Measurements from ENCODE around the gene ZBTB46.

ZBTB46 gene

DNA sequence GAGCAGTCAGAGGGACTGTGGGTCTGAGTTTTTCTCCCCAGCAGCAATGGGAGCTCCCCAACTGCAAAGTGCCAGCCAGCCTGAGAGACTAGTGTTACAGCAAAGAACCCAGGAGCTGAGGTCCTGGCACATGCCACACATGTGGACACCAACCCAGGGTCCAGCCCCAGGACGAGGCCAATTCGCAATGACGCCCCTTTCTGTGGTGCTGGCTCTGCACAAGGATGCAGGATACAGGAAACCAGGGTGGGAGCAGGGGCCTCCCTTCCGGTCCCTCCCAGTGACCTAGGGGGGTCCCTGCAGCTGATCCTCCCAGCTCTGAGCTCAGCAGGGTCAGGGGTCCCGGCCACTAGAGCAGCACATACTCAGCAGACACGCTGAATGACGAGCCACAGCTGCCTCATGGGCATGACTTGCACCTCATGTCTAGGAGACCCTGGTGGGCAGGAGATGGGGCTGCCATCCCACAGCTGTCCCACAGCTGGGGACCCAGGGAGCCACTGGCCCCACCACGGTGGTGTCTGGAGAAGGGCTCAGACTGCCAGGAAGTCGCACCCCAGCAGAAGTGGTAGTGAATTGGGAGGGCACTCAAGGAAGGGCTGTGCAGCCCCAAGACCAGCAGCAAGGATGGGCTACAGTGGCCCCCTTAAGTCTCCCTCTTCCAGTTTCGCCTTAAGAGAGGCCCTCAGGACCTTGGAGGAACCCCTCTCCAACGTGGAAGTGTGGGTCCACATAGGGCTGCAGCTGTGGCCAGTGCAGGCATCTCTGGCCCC lies 126.9 kb downstream of the ZBTB46 start:
- DNase-seq (ENCODE audit: low read depth): no peak

DNA sequence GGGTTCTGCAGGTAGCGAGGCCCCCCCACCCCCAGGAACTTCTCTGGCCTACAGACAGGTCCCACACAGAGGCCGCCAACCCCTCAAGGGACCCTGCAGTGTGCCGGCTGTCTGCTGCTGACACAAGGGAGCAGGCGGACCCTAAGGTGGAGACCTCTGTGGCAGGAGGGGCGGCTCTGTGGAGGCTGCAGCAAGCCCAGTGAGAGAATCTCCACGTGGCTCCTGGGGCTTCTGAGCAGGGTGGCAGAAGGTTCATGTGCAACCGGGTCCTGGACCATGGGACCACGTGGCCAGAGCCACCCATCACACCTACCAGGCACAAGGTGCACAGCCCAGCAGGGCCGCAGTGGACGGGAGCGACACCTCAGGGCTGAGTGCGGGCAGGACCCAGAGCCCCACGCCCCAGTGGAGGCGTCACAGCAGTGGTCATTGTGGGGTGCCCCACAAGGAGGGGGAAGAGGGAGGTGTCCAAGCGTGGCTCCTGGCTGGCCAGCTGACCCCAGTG lies 127.5 kb downstream of the ZBTB46 start:
- no peak for DNase-seq (ENCODE audit: low read depth)

DNA sequence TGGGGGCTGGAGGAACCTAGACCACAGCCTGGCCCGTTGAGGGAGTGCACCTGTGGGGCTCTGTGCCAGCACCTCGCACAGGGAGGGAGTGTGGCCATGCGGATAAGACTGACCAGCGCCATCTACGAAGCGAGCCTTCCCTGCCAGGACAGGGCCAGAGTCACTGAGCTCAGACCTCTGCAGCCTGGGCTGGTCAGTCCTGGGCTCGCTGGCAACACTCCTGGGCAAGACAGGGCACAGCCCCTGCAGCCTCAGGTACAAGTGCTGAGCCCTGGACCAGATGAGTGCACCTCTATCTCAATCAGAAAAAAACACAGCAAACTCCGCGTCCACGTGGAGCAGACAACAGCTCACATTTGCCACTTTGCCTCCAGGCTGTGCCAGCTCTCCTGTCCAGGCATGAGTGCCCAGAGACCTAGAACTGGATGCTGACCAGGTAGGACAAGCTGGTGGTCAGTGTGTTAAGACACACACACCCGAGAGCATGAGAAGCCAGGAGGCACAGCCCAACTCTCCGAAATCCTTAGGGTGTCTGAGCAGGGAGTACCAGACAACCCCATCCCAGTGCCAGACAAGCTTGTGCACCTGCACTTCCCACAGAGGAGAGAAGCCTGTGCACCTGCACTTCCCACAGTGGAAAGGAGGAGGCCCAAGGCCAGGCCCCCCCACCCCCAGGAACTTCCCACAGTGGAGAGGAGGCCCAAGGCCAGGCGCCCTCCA lies 128.2 kb downstream of the ZBTB46 start:
- DNase-seq (ENCODE audit: low read depth): no peak

DNA sequence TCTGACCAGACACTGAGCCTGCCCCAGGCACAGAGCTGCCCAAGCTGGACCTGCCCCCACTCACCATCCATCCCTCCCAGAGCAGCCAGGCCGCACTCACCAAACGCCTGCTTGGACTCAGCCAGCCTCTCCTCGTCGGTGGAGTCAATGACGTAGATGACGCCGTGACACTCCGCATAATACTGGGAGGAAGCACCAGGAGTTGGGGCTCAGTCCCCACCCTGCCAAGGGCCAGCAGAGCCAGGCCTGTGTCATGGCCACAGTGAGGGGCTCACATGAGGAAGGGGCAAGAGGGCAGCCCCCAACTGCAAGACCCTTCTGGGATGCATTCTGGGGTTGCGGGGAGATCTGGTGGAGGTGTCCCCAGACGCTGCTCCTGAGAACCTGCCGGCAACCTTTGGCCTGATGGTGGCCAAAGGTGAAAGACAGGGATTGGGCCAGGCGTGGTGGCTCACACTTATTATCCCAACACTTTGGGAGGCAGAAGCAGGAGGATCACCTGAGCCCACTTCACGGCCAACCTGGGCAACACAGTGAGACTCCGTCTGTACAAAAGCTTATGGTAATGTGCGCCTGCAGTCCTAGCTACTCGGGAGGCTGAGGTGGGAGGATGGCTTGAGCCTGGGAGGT lies 128.9 kb downstream of the ZBTB46 start:
- no peak for DNase-seq (ENCODE audit: low read depth)

DNA sequence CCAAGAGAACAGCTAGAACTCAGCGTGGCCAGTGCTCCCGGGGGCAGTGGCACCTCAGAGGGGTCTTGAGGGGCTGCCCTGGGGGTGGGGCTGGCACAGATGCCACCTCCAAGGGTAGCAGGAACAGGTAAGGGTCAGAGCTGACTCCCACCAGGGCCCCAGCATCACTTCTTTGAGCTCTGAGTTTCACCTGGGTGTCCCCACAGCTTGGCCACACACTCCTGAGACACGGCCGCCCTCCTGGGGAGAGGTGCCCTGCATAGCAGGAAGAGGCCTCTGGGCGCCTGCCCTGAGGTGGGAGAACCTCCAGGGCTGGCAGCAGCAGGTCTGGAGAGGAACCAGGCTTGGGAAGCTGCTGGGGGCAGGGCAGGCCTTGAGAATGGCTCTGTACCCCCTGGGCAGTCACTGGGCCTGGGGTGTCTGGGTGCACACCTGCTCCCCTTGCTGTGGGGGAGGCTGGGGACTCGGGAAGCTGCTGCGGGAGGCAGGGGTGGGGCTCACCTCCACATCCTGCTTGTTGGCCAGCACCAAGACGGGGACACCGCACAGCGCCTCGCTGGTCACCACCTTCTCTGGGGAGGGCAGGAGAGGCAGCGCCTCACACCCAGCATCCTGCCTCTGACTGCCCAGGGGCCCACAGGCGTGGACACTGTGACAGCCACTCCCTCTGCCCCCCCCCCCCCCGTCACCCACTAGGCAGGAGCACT lies 129.6 kb downstream of the ZBTB46 start:
- DNase-seq (ENCODE audit: low read depth): no peak

DNA sequence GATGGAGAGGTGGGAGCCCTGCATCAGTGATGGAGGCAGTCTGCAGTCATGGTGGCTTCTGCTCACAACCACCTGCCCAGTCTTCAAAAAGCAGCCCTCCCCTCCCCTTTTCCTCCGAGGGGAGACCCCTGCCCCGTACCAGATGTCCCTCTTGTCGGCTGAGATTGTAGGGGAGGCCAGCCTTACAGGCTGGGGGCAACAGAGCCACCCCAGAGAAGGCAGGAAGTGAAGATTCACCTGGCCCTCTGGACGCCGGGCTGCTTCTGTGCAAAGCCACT lies 130.1 kb downstream of the ZBTB46 start:
- no peak for DNase-seq (ENCODE audit: low read depth)

DNA sequence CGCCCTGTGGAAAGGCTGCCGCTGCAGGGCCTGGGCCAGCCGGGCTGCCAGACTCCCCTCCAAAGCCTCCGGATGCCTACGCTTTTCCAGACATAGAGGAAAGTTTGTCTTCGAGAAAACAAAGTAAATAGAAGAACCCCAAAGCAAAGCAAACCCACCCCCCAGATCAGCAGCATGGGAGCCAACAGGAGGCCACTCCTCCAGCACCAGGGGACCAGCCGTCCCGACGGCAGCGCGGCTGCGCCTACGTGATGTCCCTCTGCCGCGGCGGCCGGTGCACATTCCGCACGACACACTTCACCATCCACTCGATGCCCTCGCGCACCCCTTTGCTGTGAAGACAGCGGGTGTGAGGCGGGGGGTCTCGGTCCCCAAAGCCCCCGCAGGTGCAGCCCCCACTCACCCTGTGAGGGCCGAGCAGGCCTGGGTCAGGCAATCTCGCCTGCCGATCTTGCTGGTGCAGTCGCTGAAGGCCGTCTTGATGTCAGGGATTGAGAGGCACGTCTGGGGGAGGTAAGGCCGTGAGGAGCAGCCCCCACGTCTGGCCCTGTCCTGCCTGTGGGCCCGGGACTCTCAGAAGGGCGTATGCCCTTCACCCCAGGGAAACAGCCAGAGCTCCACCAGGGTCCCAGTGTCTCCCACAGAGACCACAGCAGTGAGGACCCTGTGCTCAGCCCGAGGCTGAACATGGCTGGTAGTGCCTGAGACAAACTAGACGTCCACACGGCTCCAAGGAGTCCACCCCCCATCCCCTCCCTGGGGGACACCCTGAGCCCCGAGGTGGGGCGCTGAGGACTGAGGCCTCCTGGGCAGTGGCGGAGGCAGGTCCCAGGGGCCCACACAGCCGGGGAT lies 130.6 kb downstream of the ZBTB46 start:
- DNase-seq (ENCODE audit: low read depth): no peak

DNA sequence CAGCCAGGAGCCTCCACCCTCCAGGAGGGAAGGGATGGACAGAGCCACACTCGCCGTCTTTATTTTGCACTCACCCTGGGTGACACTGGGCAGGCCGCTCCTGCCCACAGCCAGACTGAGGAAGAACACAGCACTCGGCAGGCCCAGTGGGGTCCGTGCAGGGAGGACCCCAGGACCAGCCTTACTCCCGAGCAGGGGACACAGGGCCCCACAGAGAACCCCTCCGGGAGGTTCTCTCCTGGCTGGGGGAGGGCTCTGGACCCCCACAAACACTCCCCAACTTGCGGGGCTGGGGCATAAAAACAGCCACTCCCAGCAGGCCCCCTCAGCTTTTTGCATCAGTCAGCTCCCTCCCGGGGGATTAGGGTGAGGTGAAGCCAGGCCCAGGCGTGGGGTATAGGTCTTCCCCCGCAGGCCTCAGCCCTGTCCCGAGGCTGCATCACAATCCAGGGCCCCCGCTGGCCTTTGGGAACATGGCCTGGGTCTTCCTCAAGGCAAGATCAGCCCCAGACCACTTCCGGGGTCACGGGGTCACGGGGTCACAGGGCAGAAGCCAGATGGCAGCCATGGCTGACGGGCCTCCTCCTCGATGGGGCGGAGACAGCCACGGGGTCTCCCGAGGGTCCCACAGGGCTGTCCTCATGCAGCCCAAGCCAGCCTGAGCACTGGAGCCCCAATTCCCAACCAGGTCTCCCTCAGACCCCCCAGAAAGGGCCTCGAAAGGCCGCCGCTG lies 131.4 kb downstream of the ZBTB46 start:
- no peak for DNase-seq (ENCODE audit: low read depth)

DNA sequence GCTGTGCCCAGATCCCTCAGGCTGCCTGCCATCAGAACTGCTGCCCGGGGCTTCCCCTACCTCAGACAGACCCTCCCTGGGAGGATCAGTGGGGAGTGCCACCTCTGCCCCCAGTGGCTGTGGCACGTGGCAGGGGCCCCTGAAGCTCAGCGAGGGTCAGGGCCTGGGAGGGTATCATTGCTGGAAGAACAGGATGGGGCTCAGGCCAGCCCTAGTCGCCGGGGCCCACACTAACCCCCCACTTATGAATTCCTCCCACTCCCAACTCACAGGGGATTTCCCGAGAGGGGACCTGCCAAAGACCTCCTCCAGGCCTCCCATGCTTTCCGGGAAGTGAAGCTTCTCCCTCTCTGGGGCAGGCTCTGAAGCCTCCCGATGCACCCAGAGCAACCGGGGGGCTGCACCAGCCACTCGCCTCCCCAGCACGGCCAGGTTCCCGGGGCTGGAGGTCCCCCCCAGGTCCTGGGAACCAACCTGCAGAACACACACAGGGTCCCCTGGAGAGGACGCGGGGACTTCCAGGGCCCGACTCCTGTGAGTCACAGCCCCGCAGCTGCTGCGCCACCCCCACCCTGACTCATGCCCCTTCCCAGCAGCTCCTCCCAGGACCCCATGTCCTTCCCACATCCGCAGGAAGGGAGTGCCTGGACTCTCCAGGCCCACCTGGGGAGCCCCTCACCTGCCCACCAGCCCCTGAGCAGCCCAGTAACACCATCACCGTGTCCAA lies 132.2 kb downstream of the ZBTB46 start:
- no peak for DNase-seq (ENCODE audit: low read depth)

DNA sequence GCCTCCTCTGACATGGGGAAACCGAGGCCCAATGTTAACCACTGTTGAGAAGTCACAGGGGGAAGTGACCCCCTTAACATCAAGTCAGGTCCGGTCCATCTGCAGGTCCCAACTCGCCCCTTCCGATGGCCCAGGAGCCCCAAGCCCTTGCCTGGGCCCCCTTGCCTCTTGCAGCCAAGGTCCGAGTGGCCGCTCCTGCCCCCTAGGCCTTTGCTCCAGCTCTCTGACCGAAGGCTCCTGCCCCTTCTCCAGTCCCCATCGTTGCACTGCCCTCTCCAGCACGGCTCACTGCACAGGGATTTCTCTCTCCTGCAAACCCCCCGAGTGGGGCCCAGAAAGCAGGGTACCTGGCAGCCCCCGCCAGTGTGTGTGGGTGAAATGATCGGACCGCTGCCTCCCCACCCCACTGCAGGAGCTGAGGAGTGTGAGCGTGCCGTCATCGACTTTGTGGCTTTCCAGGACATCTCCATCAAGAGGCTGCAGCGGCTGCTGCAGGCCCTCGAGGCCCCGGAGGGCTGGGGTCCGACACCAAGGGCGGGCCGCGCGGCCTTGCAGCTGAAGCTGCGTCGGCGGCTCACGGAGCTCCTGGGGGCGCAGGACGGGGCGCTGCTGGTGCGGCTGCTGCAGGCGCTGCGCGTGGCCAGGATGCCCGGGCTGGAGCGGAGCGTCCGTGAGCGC lies 133.1 kb downstream of the ZBTB46 start:
- no peak for DNase-seq (ENCODE audit: low read depth)

DNA sequence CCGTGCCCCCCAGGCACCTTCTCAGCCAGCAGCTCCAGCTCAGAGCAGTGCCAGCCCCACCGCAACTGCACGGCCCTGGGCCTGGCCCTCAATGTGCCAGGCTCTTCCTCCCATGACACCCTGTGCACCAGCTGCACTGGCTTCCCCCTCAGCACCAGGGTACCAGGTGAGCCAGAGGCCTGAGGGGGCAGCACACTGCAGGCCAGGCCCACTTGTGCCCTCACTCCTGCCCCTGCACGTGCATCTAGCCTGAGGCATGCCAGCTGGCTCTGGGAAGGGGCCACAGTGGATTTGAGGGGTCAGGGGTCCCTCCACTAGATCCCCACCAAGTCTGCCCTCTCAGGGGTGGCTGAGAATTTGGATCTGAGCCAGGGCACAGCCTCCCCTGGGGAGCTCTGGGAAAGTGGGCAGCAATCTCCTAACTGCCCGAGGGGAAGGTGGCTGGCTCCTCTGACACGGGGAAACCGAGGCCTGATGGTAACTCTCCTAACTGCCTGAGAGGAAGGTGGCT lies 133.7 kb downstream of the ZBTB46 start:
- no peak for DNase-seq (ENCODE audit: low read depth)

DNA sequence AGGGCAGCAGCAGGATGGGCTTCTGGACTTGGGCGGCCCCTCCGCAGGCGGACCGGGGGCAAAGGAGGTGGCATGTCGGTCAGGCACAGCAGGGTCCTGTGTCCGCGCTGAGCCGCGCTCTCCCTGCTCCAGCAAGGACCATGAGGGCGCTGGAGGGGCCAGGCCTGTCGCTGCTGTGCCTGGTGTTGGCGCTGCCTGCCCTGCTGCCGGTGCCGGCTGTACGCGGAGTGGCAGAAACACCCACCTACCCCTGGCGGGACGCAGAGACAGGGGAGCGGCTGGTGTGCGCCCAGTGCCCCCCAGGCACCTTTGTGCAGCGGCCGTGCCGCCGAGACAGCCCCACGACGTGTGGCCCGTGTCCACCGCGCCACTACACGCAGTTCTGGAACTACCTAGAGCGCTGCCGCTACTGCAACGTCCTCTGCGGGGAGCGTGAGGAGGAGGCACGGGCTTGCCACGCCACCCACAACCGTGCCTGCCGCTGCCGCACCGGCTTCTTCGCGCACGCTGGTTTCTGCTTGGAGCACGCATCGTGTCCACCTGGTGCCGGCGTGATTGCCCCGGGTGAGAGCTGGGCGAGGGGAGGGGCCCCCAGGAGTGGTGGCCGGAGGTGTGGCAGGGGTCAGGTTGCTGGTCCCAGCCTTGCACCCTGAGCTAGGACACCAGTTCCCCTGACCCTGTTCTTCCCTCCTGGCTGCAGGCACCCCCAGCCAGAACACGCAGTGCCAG lies 134.3 kb downstream of the ZBTB46 start, which contains the start of gene TNFRSF6B:
Gene TNFRSF6B (plus strand): TSS at position 25 of the 729 bp plus-strand sequence. CDS start 116 bp downstream, at position 141.
- DNase-seq (ENCODE audit: low read depth): no peak

DNA sequence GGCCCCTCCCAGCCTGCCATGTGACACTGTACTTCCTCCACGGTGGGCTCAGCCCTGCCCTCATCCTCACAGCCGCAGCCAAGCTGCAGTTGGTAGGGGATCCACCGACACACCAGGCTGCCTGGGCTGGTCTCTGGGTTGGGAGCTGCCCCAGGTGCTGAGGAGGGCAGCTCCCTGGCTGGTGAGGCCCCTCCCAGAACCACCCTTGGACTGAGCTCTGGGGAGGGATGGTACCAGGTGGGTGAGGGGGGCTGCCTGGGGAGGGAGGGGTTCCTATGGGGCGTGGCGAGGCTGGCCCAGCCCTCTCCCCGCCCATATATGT lies 134.8 kb downstream of the ZBTB46 start:
- no peak for DNase-seq (ENCODE audit: low read depth)

DNA sequence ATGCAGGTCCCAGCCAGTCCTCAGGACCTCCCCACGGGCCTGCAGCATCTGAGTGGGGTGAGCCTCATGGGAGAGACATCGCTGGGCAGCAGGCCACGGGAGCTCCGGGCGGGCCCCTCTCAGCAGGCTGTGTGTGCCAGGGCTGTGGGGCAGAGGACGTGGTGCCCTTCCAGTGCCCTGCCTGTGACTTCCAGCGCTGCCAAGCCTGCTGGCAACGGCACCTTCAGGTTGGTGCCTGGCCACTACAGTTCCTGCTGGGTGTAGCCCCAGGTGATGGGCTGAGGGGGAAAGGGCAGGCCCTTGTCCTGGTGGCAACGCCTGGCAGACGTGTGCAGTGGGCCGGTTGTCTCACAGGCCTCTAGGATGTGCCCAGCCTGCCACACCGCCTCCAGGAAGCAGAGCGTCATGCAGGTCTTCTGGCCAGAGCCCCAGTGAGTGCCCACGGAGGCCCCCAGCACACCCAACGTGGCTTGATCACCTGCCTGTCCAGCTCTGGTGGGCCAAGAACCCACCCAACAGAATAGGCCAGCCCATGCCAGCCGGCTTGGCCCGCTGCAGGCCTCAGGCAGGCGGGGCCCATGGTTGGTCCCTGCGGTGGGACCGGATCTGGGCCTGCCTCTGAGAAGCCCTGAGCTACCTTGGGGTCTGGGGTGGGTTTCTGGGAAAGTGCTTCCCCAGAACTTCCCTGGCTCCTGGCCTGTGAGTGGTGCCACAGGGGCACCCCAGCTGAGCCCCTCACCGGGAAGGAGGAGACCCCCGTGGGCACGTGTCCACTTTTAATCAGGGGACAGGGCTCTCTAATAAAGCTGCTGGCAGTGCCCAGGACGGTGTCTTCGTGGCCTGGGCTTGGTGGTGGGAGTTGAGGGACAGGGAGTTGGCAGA lies 135.4 kb downstream of the ZBTB46 start:
- DNase-seq (ENCODE audit: low read depth): no peak

DNA sequence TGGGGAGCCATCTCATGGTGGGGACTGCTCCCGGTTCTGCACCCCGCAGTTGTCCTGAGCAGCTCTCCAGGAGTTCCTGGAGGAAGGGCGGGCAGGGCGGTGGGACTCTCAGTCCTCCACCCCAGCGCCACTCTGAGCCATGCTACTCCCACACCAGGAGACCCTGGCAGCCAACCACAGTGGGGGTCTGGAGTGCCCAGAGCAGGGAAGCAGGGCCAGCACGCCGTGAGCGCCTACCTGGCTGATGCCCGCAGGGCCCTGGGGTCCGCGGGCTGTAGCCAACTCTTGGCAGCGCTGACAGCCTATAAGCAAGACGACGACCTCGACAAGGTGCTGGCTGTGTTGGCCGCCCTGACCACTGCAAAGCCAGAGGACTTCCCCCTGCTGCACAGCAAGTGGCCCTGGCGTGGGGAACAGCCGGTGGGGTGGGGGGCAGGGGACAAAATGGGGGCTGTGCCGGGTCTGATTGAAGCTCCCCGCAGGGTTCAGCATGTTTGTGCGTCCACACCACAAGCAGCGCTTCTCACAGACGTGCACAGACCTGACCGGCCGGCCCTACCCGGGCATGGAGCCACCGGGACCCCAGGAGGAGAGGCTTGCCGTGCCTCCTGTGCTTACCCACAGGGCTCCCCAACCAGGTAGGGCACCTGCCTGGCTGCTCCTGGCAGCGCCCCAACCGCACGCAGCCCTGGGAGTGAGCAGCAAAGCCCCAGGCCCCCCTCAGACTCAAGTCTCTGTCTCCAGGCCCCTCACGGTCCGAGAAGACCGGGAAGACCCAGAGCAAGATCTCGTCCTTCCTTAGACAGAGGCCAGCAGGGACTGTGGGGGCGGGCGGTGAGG lies 136.3 kb downstream of the ZBTB46 start:
- no peak for DNase-seq (ENCODE audit: low read depth)

DNA sequence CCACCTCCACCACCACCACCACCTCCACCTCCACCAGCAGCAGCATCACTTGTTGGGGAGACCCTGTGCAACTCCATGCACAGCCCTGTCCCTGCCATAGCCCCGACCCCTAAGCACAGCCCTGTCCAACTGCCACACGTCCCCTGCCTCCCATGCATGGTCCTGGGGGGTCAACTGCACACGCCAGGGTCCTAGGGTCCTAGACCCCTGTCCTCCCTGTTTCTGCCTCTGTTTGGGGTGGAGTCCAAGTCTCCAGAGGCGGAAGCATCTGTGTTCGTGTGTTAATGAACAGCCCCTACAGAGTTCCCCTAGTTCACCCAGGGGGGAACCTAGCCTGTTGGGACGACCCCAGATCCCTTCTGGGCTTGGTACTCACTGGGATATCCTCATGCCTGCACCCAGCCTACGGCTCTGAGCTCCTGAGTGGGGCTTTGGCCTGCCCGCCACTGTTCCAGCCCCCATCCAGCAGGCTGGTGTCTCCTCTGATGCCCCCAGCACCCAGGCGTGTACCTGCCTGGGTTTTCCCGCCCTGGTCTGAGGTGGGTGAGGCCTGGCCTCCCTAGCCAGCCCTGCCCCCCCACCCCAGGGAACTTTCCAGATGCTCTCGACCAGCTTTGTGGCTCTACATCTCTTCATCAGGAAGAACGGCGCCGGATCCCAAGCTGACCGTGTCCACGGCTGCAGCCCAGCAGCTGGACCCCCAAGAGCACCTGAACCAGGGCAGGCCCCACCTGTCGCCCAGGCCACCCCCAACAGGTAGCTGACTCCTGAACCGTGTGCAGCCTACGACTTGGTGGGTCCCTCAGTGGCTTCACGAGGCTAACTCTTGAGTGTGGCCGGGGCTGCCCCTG lies 137.1 kb downstream of the ZBTB46 start:
- DNase-seq (ENCODE audit: low read depth): no peak

Data from CMK (cell line).